GM21737 (cell line): ENCODE data around the gene PEDS1.
"Not testable (repeated sequence)": the region's sequence is repeated elsewhere in the genome, so short reads cannot be mapped to it uniquely, and the experiment has no call there.

Experiments
- ATAC-seq: cut with Tn5 transposase; IDR thresholded peaks from one replicate; pipeline ENCODE4 v1.9.1; 2021; ENCODE audit warnings: mild to moderate bottlenecking, moderate library complexity; ENCODE audit not compliant: unreplicated experiment

PEDS1 gene

DNA sequence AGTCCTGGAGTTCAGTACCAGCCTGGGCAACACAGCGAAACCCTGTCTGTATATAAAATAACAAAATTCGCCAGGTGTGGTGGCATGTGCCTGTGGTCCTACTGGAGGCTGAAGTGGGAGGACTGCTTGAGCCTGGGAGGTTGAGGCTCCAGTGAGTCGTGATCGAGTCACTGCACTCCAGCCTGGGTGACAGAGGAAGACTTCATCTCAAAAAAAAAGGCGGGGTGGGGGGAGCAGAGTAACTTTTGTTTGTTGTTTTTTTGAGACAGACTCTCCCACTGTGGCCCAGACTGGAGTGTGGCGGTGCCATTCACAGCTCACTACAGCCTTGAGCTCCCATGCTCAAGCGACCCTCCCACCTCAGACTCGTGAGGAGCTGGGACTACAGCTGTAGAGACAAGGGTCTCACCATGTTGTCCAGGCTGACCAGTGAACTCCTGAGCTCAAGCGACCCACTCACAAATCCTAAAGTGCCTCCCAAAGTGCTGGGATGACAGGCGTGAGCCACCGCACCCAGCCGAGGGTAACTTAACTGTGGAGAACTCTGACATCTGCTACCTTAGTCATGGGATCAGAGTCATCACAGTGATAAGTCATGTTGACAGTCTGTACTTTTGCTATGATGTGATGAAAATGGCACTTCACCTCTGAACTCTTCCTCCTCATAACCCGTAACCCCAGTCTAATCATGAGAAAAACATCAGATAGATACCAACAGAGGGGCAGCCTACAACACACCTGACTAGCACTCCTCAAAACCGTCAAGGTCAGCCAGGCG lies 16.5 kb downstream of the PEDS1 start:
- no peak for ATAC-seq

DNA sequence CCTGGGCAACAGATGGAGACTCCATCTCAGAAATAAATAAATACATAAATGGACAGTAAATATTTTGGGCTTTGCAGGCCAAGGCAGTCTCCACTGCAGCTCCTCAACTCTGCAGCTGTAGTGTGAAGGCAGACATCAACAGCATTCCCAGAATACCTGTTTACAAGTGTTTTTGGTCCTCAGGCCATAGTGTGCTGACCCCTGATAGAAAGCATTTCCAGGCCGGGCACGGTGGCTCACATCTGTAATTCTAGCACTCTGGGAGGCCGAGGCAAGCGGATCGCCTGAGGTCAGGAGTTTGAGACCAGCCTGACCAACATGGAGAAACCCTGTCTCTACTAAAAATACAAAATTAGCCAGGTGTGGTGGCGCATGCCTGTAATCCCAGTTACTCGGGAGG lies 18.4 kb downstream of the PEDS1 start:
- not testable (repeated sequence) for ATAC-seq

DNA sequence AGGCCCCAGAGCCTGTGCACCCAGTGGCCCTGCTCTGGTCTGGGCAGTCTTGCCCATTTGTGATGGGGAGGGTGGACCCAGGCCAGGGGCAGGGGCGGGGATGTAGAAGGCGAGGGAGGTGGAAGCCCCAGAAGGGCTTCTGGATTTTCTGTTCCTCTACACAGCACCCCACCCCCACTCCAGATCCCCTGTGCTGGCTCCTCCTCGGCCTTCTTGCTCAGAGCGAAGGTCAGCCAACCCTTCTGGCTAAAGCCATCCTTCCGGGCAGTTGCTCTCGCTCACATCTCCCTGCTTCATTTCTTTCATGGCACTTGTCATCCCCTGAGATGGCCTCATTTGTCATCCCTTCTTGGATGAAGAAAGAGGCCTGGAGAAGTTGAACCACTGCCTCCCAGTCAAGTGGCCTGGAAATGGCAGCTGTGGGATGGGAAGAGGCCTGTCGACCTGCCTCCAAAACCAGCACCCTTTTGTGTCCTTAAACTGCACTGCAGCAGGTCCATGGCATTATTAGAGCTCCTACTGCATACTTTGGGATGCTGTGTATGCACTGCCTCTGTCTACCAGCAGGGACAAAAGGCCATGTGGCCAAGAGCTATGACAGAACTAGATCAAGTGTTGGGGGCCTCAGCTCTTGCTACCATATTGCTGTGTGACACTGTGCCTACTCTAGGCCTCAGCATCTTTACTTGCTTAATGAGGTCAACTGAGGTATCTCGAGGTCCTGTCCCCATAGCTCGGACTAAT lies 19.9 kb downstream of the PEDS1 start:
- no peak for ATAC-seq

- no peak for ATAC-seq
These were observed 20.5 kb downstream of the PEDS1 start for GRCh38 chr20:50133041-50133440.

DNA sequence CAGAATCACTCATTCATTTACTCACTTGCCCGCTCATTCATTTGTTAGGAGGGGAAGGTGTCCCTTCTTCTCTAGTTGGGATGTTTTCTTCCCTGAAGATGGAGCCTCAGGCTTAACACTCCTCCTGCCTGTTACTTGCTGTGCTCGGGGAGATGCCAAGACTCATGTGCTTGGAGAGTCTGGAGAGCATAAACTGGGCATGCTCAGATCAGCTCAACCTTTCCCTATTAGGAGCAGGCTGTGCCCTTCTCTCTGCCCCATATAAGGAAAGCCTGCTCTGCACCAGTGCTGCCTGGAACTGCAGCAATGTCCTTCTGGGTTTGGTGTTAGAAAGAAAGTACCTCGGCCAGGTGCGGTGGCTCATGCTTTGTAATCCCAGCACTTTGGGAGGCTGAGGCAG lies 22.5 kb downstream of the PEDS1 start:
- ATAC-seq: no peak

- no peak for ATAC-seq
These were observed 23.2 kb downstream of the PEDS1 start for GRCh38 chr20:50130356-50130723.

GRCh38 chr20:50129662-50130355 lies 23.7 kb downstream of the PEDS1 start:
- ATAC-seq: no peak

DNA sequence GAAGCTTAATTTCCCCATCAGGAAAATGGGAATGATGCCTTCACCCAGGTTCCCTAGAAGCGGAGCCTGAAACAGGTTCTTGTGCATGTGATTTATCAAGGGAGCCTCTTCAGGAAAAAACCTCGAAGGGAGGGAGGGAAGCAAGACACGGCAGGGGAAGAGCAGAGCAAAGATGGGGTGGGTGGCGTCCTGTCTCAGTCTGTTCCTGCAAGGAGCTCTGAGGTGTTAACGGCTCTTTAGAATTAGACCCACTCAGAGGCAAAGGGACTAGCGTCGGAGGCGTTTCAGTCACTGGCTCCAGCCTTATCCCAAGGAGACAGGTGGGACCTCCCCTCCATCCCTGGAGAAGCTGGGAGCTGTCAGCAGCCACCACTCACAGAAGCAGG lies 25.0 kb downstream of the PEDS1 start:
- no peak for ATAC-seq

DNA sequence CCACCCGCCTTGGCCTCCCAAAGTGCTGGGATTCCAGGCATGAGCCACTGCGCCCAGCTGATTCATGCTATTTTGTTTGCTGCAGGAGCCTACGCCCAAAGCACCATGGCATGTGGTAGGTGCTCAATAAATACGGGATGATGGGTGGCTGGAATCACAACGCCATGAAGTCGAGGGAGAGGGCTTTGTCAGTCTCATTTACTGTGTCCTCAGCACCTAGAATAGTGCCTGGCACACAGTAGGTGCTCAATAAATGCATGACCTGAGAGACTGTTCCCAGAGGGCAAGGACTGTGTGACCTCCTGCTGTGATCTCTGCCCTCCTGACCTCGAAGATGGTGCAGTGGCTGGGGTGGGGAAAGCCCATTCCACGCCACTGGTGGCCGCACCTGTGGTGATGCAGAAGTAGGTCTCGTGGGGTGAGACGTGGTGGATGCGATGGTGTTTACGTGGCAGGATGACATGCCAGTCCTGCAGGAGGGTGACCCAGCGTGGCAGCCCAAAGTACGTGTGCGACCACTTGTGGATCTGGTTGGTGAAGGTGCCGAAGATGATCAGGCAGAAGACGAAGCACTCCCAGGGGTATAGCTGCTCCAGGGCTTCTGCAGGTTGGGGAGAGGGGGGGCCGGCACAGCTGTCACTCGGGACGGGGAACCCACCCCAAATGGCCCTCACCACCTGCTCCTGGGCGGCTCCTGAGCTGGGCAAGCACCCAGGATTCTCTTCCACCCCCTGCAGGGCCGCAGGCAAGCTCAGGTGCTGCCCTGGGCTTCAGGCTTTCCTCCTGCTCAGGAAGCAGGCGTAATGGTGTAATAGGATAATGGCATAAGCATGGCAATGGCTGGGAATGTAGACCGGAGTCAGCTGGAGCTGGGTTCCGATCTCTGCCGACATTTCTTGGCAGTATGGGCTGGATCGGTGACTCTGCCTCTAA lies 25.7 kb downstream of the PEDS1 start:
- no peak for ATAC-seq

DNA sequence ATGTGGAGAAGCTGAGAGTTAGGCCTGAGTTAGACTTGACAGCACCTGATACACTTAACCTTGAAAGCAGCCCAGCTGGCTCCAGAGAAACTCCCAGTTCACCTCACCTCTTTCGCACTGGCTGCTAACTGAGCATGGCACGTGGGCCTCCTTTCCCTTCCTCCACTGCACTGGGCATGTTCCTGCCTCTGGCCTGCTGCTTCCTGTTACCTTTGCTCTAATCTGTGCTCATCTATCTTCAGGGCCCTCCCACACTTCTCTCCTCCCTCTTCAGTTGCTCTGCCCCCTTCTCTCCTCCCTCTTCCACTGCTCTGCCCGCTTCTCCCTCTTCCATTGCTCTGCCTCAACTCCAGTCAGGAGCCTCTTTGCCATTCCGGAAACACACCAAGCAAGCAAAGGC lies 26.9 kb downstream of the PEDS1 start:
- no peak for ATAC-seq

- no peak for ATAC-seq
These were observed 28.2 kb downstream of the PEDS1 start for GRCh38 chr20:50125279-50125678.

- ATAC-seq: no peak
These were observed 29.0 kb downstream of the PEDS1 start for GRCh38 chr20:50124496-50124895.

DNA sequence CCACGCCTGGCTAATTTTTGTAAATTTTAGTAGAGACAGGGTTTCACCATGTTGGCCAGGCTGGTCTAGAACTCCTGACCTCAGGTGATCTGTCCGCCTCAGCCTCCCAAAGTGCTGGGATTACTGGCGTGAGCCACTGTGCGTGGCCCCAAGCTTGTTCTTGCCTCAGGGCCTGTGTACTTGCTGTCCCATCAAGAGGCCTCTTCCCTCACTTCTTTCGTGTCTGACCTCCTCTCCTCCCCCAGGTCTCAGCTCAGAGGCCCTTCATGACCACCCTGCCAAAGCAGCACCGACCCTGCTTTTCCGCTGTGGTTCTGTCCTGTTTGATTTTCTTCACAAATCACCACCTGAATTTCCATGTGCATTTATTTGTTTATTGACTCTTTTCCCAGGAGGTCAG lies 30.1 kb downstream of the PEDS1 start:
- ATAC-seq: no peak

DNA sequence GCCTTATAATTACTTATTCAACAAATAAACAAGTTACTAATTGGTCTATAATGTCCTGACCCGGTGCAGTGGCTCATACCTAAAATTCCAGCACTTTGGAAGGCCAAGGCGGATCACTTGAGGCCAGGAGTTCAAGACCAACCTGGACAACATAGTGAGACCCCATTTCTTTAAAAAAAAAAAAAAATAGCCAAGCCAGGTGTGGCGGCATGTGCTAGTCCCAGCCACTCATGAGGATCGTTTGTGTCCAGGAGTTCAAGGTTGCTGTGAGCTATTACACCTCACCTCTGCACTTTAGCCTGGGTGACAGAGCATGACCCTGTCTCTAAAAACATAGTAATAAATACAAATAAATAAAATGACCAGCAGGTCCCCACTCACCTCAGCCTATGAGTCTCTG lies 30.8 kb downstream of the PEDS1 start:
- ATAC-seq: no peak

DNA sequence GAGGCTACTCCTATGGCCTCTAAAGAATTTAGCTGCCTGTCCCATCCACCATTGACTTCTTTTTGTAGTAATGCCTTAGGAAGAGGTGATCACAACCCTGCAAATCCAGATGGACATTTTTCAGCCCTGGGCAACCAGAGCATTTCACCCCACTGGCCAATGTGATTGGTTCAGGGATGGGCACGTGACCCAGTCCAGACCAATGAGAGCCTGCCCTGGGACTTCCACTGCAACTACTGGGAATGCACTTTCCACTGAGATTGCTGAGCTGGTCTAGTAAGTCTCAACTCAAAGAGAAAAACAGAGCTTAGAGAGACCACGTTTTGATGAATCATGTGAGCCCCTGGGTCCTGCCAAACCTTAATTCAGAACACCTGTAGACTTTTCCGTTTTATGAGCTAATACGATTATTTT lies 31.7 kb downstream of the PEDS1 start:
- ATAC-seq: no peak

- no peak for ATAC-seq
These were observed 32.4 kb downstream of the PEDS1 start for GRCh38 chr20:50120935-50121693.

DNA sequence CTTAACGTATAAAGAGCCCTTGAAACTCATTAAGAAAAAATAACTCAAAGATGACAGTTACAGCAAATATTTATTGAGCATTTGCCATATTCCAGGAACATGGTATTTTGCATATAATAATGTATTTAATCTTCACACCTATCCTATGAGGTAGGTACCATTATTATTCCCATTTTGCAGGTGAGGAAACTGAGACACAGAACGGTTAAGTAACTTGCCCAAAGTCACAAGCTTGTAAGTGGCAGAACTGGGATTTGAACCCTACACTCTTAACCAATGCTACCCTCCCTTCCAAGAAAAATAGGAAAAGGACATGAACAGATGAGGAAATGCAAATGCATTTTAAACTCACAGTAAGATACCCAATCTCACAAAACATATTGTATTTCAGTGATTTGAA lies 35.3 kb downstream of the PEDS1 start:
- ATAC-seq: no peak

DNA sequence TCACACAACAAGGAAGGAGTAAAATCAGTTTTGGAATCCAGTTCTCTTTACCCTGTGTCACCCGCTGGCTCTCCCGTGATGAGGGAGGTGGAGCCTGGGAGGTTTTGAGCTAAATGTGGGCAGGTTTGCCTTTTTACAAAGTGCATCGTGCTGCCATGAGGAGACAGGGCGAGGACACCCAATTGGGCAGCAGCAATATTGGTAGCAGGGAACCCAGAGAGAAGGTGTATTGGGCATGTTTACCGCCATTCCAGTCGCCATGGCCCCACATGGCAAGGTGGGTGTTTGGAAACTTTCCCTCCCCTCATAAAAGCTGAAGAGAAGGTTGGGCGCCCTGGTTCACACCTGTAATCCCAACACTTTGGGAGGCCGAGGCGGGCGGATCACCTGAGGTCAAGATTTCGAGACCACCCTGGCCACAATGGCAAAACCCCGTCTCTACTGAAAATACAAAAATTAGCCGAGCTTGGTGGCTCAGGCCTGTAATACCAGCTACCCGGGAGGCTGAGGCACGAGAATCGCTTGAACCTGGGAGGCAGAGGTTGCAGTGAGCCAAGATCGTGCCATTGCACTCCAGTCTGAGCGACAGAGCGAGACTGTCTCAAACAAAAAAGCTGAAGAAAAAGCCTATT lies 37.0 kb downstream of the PEDS1 start:
- ATAC-seq: no peak

- ATAC-seq: peak; percentile 73
These were observed 37.7 kb downstream of the PEDS1 start for GRCh38 chr20:50115591-50116367.
